ENCODE measurements around the gene NSA2.
A peak's percentile ranks its signal among the peaks of the same experiment; 100 is the strongest.
"Not testable (repeated sequence)": the region's sequence is repeated elsewhere in the genome, so short reads cannot be mapped to it uniquely, and the experiment has no call there.

The NSA2 gene

GRCh38 chr5:74766849-74767578, at the start of gene NSA2, which contains the start of gene GFM2:
Gene NSA2, plus strand, starts transcription at chr5:74767249. Its CDS starts 112 bp downstream, at chr5:74767361.
Gene GFM2, minus strand, starts transcription at chr5:74767117. Its CDS starts 3,375 bp downstream, at chr5:74763742.
- TF ChIP-seq CTCF (IDR thresholded peaks at IDR 0.05; ENCODE audit: extremely low read depth, insufficient read depth, missing control alignments) = no peak
- in situ Hi-C loops (cut with MboI; ENCODE audit: low pct_unique_long_range_greater_than_20kb, low sequenced_read_pairs, unreplicated experiment) = loop anchor here (25.0 kb wide), 1 partner anchor 145 kb away; no protein-coding TSS in a partner anchor
- DNase-seq (ENCODE audit: low spot score) = peak; percentile 77

GRCh38 chr5:74717596-74717995, 49.5 kb upstream of the NSA2 start:
- TF ChIP-seq CTCF (IDR thresholded peaks at IDR 0.05; ENCODE audit: extremely low read depth, insufficient read depth, missing control alignments) = no peak
- in situ Hi-C loops (cut with MboI; ENCODE audit: low pct_unique_long_range_greater_than_20kb, low sequenced_read_pairs, unreplicated experiment) = no loop called here
- no peak for DNase-seq (ENCODE audit: low spot score)

GRCh38 chr5:74722271-74722670, 44.8 kb upstream of the NSA2 start:
- DNase-seq (ENCODE audit: low spot score) = no peak
- no peak for TF ChIP-seq CTCF (IDR thresholded peaks at IDR 0.05; ENCODE audit: extremely low read depth, insufficient read depth, missing control alignments)
- in situ Hi-C loops (cut with MboI; ENCODE audit: low pct_unique_long_range_greater_than_20kb, low sequenced_read_pairs, unreplicated experiment) = no loop called here

- TF ChIP-seq CTCF (IDR thresholded peaks at IDR 0.05; ENCODE audit: extremely low read depth, insufficient read depth, missing control alignments) = no peak
- in situ Hi-C loops (cut with MboI; ENCODE audit: low pct_unique_long_range_greater_than_20kb, low sequenced_read_pairs, unreplicated experiment) = no loop called here
- DNase-seq (ENCODE audit: low spot score) = no peak
Measured at GRCh38 chr5:74725331-74725730, 41.7 kb upstream of the NSA2 start.

- in situ Hi-C loops (cut with MboI; ENCODE audit: low pct_unique_long_range_greater_than_20kb, low sequenced_read_pairs, unreplicated experiment) = no loop called here
- no peak for DNase-seq (ENCODE audit: low spot score)
- no peak for TF ChIP-seq CTCF (IDR thresholded peaks at IDR 0.05; ENCODE audit: extremely low read depth, insufficient read depth, missing control alignments)
Measured at GRCh38 chr5:74736759-74737158, 30.3 kb upstream of the NSA2 start.

GRCh38 chr5:74738406-74738805, 28.6 kb upstream of the NSA2 start:
- in situ Hi-C loops (cut with MboI; ENCODE audit: low pct_unique_long_range_greater_than_20kb, low sequenced_read_pairs, unreplicated experiment) = no loop called here
- TF ChIP-seq CTCF (IDR thresholded peaks at IDR 0.05; ENCODE audit: extremely low read depth, insufficient read depth, missing control alignments) = no peak

DNA sequence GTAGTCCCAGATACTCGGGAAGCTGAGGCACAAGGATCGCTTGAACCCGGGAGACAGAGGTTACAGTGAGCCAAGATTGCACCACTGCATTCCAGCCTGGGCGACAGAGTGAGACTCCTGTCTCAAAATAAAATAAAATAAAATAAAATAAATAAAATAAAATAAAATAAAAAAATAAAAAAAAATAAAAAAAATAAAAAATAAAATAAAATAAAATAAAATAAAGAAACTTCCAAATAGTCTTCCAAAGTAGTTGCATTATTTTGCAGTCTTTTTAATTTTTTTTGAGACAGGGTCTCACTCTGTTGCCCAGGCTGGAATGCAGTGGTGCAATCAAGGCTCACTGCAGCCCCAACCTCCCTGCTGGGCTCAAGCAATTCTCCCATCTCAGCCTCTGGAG, 18.3 kb upstream of the NSA2 start:
- in situ Hi-C loops (cut with MboI; ENCODE audit: low pct_unique_long_range_greater_than_20kb, low sequenced_read_pairs, unreplicated experiment); DNase-seq (ENCODE audit: low spot score): not testable (repeated sequence)

More at GRCh38 chr5:74738406-74738805, 28.6 kb upstream of the NSA2 start:
- no peak for DNase-seq (ENCODE audit: low spot score)

Data from GM13977 (cell line).